Endothelial cell of umbilical vein (primary cell): ENCODE data around the gene PTX3. TPM values are rescaled to one million over a fixed set of nuclear protein-coding genes. Genes with fewer than 3 reads are reported as not detected.
A peak's percentile ranks its signal among the peaks of the same experiment; 100 is the strongest.

Experiments
- BruUV-seq: library from RNA; stranded (reverse); fragments of 400-500 nt; replicated peaks from 2 replicates; lab custom pipeline; 2021; lab: Mats Ljungman, UMichigan
- CTCF ChIA-PET: fragments of 300-600, 350-600 bp; sonication (Branson Sonifier 250); formaldehyde crosslinking; loops from one replicate; lab custom pipeline; 2021; ENCODE audit warnings: antibody characterized with exemption, inconsistent platforms; lab: Charles Lee
- POLR2A ChIA-PET: fragments of 300-600, 350-600 bp; sonication (Branson Sonifier 250); formaldehyde crosslinking; loops from one replicate; lab custom pipeline; 2021; ENCODE audit warnings: antibody characterized with exemption, inconsistent platforms; lab: Charles Lee
- DNase-seq: peaks from one replicate; pipeline ENCODE4 v3.0.0-alpha.2; 2011; ENCODE audit warnings: low read depth, low spot score
- FAIRE-seq: peaks from 2 replicates; lab custom pipeline; 2011; peaks lifted over from hg19 to GRCh38; lab: Jason Lieb, UNC
- H2AFZ ChIP-seq: 2 replicates; pipeline ENCODE4 v1.6.0; 2012; ENCODE audit warnings: low read depth, low read length, control low read depth, inconsistent platforms
- H3K27ac ChIP-seq: 2 replicates; pipeline ENCODE4 v1.5.1; 2011; ENCODE audit warnings: low read depth, mild to moderate bottlenecking, control low read depth, low read length, moderate library complexity; ENCODE audit not compliant: insufficient read depth
- H3K27me3 ChIP-seq, 2 experiments: 2 replicates each; pipeline versions ENCODE4 v1.6.0 to v1.6.1; 2011; ENCODE audit warnings: low read length in 2 of 2, mixed read lengths in 1 of 2; ENCODE audit not compliant: control insufficient read depth in 2 of 2, insufficient read depth in 2 of 2
- H3K36me3 ChIP-seq, 2 experiments: 2 replicates in 1 of 2; 3 replicates in 1 of 2; pipeline ENCODE4 v1.5.1; 2011; ENCODE audit warnings: low read length in 2 of 2, mild to moderate bottlenecking in 1 of 2, moderate library complexity in 1 of 2; ENCODE audit not compliant: control insufficient read depth in 2 of 2, insufficient read depth in 2 of 2; ENCODE audit errors: extremely low read depth in 1 of 2
- H3K4me1 ChIP-seq: 3 replicates; pipeline ENCODE4 v1.5.1; 2011; ENCODE audit warnings: mild to moderate bottlenecking, low read length; ENCODE audit not compliant: control insufficient read depth, insufficient read depth; ENCODE audit errors: extremely low read depth
- H3K4me2 ChIP-seq: 2 replicates; pipeline ENCODE4 v1.6.1; 2011; ENCODE audit warnings: low read length, control low read depth, mixed read lengths; ENCODE audit not compliant: insufficient read depth
- H3K4me3 ChIP-seq, 3 experiments: fragments of 200-600 bp in 1 of 3; sonication (generic), shearing (Covaris generic) in 1 of 3; replicated peaks in 1 of 3; 2 replicates each; pipeline ENCODE4 v1.5.1; 2011 to 2016; ENCODE audit warnings: control low read depth in 3 of 3, low read length in 3 of 3, mild to moderate bottlenecking in 2 of 3, inconsistent platforms in 1 of 3, low read depth in 1 of 3, moderate library complexity in 1 of 3; ENCODE audit not compliant: insufficient read depth in 1 of 3
- H3K79me2 ChIP-seq: 2 replicates; pipeline ENCODE4 v1.6.0; 2012; ENCODE audit warnings: low read length, inconsistent platforms; ENCODE audit not compliant: control insufficient read depth, insufficient read depth
- H3K9ac ChIP-seq: replicated peaks from 2 replicates; pipeline ENCODE3; 2011; ENCODE audit warnings: low read length, control low read depth; ENCODE audit not compliant: insufficient read depth; ENCODE audit errors: extremely low read depth
- H3K9me1 ChIP-seq: replicated peaks from 3 replicates; pipeline ENCODE4 v1.6.0; 2011; ENCODE audit warnings: mild to moderate bottlenecking, low read length; ENCODE audit not compliant: control insufficient read depth, insufficient read depth; ENCODE audit errors: extremely low read depth
- H3K9me3 ChIP-seq: replicated peaks from 2 replicates; pipeline ENCODE4 v1.5.1; 2012; ENCODE audit warnings: low read length, inconsistent platforms; ENCODE audit not compliant: control insufficient read depth, insufficient read depth
- H4K20me1 ChIP-seq: replicated peaks from 2 replicates; pipeline ENCODE3; 2011; ENCODE audit warnings: mild to moderate bottlenecking, low read length; ENCODE audit not compliant: control insufficient read depth, insufficient read depth; ENCODE audit errors: extremely low read depth
- EZH2 ChIP-seq: IDR thresholded peaks from 2 replicates; pipeline ENCODE4 v1.6.1; 2012; ENCODE audit warnings: borderline replicate concordance, low read depth, mild to moderate bottlenecking, moderate library complexity, low read length, inconsistent platforms; ENCODE audit not compliant: severe bottlenecking
- FOS ChIP-seq: IDR thresholded peaks from 2 replicates; pipeline ENCODE4 v1.6.1; 2011; ENCODE audit warnings: mild to moderate bottlenecking, low read length, moderate library complexity, borderline replicate concordance; ENCODE audit not compliant: insufficient read depth
- GATA2 ChIP-seq: IDR thresholded peaks from 2 replicates; pipeline ENCODE4 v1.7.0; 2011; ENCODE audit warnings: low read depth, mild to moderate bottlenecking, moderate library complexity, mixed read lengths, low read length; ENCODE audit not compliant: insufficient read length, insufficient read depth
- JUN ChIP-seq: IDR thresholded peaks from 2 replicates; pipeline ENCODE4 v1.6.1; 2011; ENCODE audit warnings: borderline replicate concordance, low read depth; ENCODE audit not compliant: insufficient read length, insufficient read depth
- MAX ChIP-seq: IDR thresholded peaks from 2 replicates; pipeline ENCODE4 v1.6.1; 2011; ENCODE audit not compliant: insufficient read depth, insufficient read length
- MYC ChIP-seq: IDR thresholded peaks from one replicate; pipeline ENCODE4 v1.6.1; 2011; ENCODE audit warnings: mild to moderate bottlenecking, low read depth, low read length
- POLR2A ChIP-seq: IDR thresholded peaks from 2 replicates; pipeline ENCODE4 v1.6.1; 2012; ENCODE audit warnings: low read depth, mild to moderate bottlenecking, control low read depth, low read length
- POLR2AphosphoS5 ChIP-seq: IDR thresholded peaks from 2 replicates; pipeline ENCODE4 v1.6.1; 2012; ENCODE audit warnings: low read depth, mild to moderate bottlenecking, control low read depth, low read length, moderate library complexity; ENCODE audit not compliant: insufficient read depth
- dilution Hi-C: fragments of 300-500 bp; cut with MboI; formaldehyde crosslinking; loops from one replicate; pipeline ENCODE4 v1.15.0; 2019; ENCODE audit warnings: low sequenced_read_pairs; ENCODE audit not compliant: extremely low pct_ligation_motif_present
- intact Hi-C: fragments of 100-400 bp; cut with micrococcal nuclease; formaldehyde crosslinking; loops from one replicate; pipeline ENCODE4 v1.10.0; 2022
- polyA plus RNA-seq, 4 experiments: library from polyadenylated mRNA; depleted of rRNA in 3 of 4; stranded (reverse) in 3 of 4; unstranded in 1 of 4; fragments of >200 nt; gene quantifications; 2 replicates each; pipeline versions ENCODE4 v1.2.1 to v1.2.3, GENCODE V29; 2011 to 2012; ENCODE audit warnings: missing spikeins in 1 of 4
- total RNA-seq: library from RNA; stranded (reverse); gene quantifications from 2 replicates; pipeline ENCODE4 v1.2.3, GENCODE V29; 2021
- TF ChIP-seq, protein P1 (sequence below), 2 donors: IDR thresholded peaks; 1 replicate in 1 of 2; 2 replicates in 1 of 2; pipeline ENCODE4 v1.5.1; 2011; ENCODE audit warnings: low read length in 2 of 2, mild to moderate bottlenecking in 2 of 2, moderate library complexity in 2 of 2, control low read depth in 1 of 2, inconsistent platforms in 1 of 2, low read depth in 1 of 2; ENCODE audit not compliant: insufficient read depth in 1 of 2; ENCODE audit errors: extremely low read depth in 1 of 2

PTX3 gene
- total and polyA plus RNA-seq, 2 donors (not counting 3 experiments of a cell fraction or from before 2014, with no cell fraction given) = 122 to 172 TPM

DNA sequence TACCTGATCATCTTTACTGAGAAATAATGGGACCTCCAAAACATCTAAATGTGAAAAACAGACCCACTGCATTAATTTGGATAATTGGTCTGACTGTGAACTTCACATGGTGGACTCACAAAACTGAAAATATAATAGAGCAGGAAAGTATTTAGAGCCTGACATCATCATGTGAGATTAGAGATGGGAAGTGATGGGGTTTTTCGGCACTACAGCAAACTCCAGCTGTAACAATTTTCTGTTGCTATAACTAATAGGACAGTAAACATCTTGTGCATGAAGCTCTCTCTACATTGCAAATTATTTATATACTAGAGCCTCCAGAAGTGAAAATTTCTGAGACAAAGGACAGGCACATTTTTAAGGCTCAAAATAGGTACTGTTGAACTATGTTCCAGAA lies 34.4 kb downstream of the PTX3 start:
- intact Hi-C loops = no loop called here
- FAIRE-seq (no peak), DNase-seq (peak; percentile 11)
- H4K20me1 ChIP-seq = no peaks in the 10 kb centered on the region
- dilution Hi-C loops = no loop called here
- no peak overlapping the region for H3K4me3 ChIP-seq
- H3K9ac ChIP-seq = no peak overlapping the region
- no peak overlapping the region for H3K27ac ChIP-seq
- no peaks in the 10 kb centered on the region for H3K9me1 ChIP-seq
- peaks cover 0 to 12% of the 10 kb centered on the region in 2 experiments for H3K36me3 ChIP-seq
- H3K4me2 ChIP-seq = no peak overlapping the region
- H2AFZ ChIP-seq = no peak overlapping the region
- peaks cover 52% of the 10 kb centered on the region for H3K79me2 ChIP-seq
- POLR2A ChIA-PET = no interaction called here
- H3K27me3 ChIP-seq = no peaks in the 10 kb centered on the region
- H3K4me1 ChIP-seq = peaks cover 15% of the 10 kb centered on the region
- no peaks in the 10 kb centered on the region for H3K9me3 ChIP-seq
- BruUV-seq = no TSS peak
- CTCF ChIA-PET = interaction anchor here (1.1 kb wide), 1 partner anchor 62 kb away, joined by 3 read pairs; no protein-coding TSS in a partner anchor
- TF ChIP-seq JUN = no peak
- TF ChIP-seq POLR2A = no peak
- TF ChIP-seq GATA2 = no peak
- TF ChIP-seq MYC = no peak
- TF ChIP-seq EZH2 = no peak
- TF ChIP-seq FOS = no peak
- TF ChIP-seq MAX = no peak
- TF ChIP-seq POLR2AphosphoS5 = no peak
- TF ChIP-seq, protein P1, sequence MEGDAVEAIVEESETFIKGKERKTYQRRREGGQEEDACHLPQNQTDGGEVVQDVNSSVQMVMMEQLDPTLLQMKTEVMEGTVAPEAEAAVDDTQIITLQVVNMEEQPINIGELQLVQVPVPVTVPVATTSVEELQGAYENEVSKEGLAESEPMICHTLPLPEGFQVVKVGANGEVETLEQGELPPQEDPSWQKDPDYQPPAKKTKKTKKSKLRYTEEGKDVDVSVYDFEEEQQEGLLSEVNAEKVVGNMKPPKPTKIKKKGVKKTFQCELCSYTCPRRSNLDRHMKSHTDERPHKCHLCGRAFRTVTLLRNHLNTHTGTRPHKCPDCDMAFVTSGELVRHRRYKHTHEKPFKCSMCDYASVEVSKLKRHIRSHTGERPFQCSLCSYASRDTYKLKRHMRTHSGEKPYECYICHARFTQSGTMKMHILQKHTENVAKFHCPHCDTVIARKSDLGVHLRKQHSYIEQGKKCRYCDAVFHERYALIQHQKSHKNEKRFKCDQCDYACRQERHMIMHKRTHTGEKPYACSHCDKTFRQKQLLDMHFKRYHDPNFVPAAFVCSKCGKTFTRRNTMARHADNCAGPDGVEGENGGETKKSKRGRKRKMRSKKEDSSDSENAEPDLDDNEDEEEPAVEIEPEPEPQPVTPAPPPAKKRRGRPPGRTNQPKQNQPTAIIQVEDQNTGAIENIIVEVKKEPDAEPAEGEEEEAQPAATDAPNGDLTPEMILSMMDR (IDR thresholded peaks at IDR 0.05; ENCODE audit: extremely low read depth in 1 of 2, insufficient read depth in 1 of 2, low read depth in 1 of 2, low read length in 2 of 2) = no peak
